Naive thymus-derived CD4-positive, alpha-beta T cell (primary cell): Measurements from ENCODE around the gene SHISAL2B. TPM values are rescaled to one million over a fixed set of nuclear protein-coding genes. Genes with fewer than 3 reads are reported as not detected.
"Not testable (repeated sequence)": the region's sequence is repeated elsewhere in the genome, so short reads cannot be mapped to it uniquely, and the experiment has no call there.

Source experiments
- ATAC-seq: fragments of 150-1000 bp; cut with Tn5 transposase; 2 replicates; pipeline ENCODE4 v1.10.0; 2021; ENCODE audit warnings: mild to moderate bottlenecking, moderate library complexity
- CTCF ChIA-PET: fragments of 350-600 bp; sonication (Branson Sonifier 250); formaldehyde crosslinking; loops from one replicate; lab custom pipeline; 2021; ENCODE audit warnings: antibody characterized with exemption; lab: Charles Lee
- POLR2A ChIA-PET: fragments of 350-600 bp; sonication (Branson Sonifier 250); formaldehyde crosslinking; loops from one replicate; lab custom pipeline; 2021; ENCODE audit warnings: antibody characterized with exemption, inconsistent platforms; lab: Charles Lee
- DNase-seq, 9 donors: peaks; one replicate each; pipeline versions ENCODE4 v3.0.0 to v3.0.0-alpha.2; 2020 to 2022; ENCODE audit warnings: mixed read lengths in 1 of 9
- H3K27ac ChIP-seq: one replicate; pipeline ENCODE4 v1.7.0; 2013; ENCODE audit warnings: mild to moderate bottlenecking, low read depth, low read length, moderate library complexity
- H3K27me3 ChIP-seq, 2 donors: one replicate each; pipeline ENCODE4 v1.7.0; 2013; ENCODE audit warnings: low read length in 2 of 2, mild to moderate bottlenecking in 2 of 2, moderate library complexity in 2 of 2; ENCODE audit not compliant: control insufficient read depth in 2 of 2, insufficient read depth in 2 of 2
- H3K36me3 ChIP-seq, 3 experiments: 1 replicate in 2 of 3; 2 replicates in 1 of 3; pipeline ENCODE4 v1.7.0; 2013; ENCODE audit warnings: low read length in 3 of 3, mild to moderate bottlenecking in 3 of 3, moderate library complexity in 1 of 3; ENCODE audit not compliant: insufficient read depth in 3 of 3, control insufficient read depth in 2 of 3
- H3K4me1 ChIP-seq, 2 donors: one replicate each; pipeline ENCODE4 v1.7.0; 2013; ENCODE audit warnings: low read length in 2 of 2, mild to moderate bottlenecking in 2 of 2, moderate library complexity in 1 of 2; ENCODE audit not compliant: control insufficient read depth in 2 of 2, insufficient read depth in 2 of 2
- H3K4me3 ChIP-seq: 2 replicates; pipeline ENCODE4 v1.7.0; 2013; ENCODE audit warnings: mild to moderate bottlenecking, low read length
- H3K9me3 ChIP-seq, 3 experiments: 1 replicate in 2 of 3; 2 replicates in 1 of 3; pipeline ENCODE4 v1.7.0; 2013; ENCODE audit warnings: low read length in 3 of 3; ENCODE audit not compliant: control insufficient read depth in 2 of 3
- H3K27ac Mint-ChIP-seq, 9 donors: one replicate each; pipeline ENCODE4 v1.8.0; 2020 to 2022; ENCODE audit warnings: mixed read lengths in 9 of 9, mild to moderate bottlenecking in 8 of 9, moderate library complexity in 5 of 9, inconsistent platforms in 2 of 9
- H3K27me3 Mint-ChIP-seq, 5 donors: one replicate each; pipeline ENCODE4 v1.8.0; 2021 to 2022; ENCODE audit warnings: mixed read lengths in 5 of 5, mild to moderate bottlenecking in 1 of 5
- H3K36me3 Mint-ChIP-seq, 5 donors: one replicate each; pipeline ENCODE4 v1.8.0; 2020 to 2022; ENCODE audit warnings: mixed read lengths in 5 of 5, mild to moderate bottlenecking in 3 of 5, inconsistent platforms in 1 of 5
- H3K4me1 Mint-ChIP-seq, 7 donors: one replicate each; pipeline ENCODE4 v1.8.0; 2020 to 2022; ENCODE audit warnings: mixed read lengths in 7 of 7, mild to moderate bottlenecking in 3 of 7, inconsistent platforms in 1 of 7
- H3K4me3 Mint-ChIP-seq, 10 donors: one replicate each; pipeline ENCODE4 v1.8.0; 2020 to 2022; ENCODE audit warnings: mild to moderate bottlenecking in 10 of 10, mixed read lengths in 10 of 10, moderate library complexity in 6 of 10, inconsistent platforms in 2 of 10
- H3K9me3 Mint-ChIP-seq, 11 donors: one replicate each; pipeline ENCODE4 v1.8.0; 2020 to 2022; ENCODE audit warnings: mixed read lengths in 11 of 11, mild to moderate bottlenecking in 4 of 11, inconsistent platforms in 1 of 11, moderate library complexity in 1 of 11
- intact Hi-C, 2 donors: fragments of 100-400 bp; cut with micrococcal nuclease; formaldehyde crosslinking; loops; one replicate each; pipeline ENCODE4 v1.15.1; 2023
- polyA plus RNA-seq, 2 donors: library from polyadenylated mRNA; unstranded; fragments of 300-500 nt; fragmentation: Illumina TruSeq; gene quantifications; one replicate each; pipeline ENCODE4 v1.2.3, GENCODE V29; 2021
- total RNA-seq, 6 experiments: library from RNA in 5 of 6; stranded (reverse) in 5 of 6; gene quantifications; 1 replicate in 5 of 6; 2 replicates in 1 of 6; pipeline ENCODE4 v1.2.3 and lab custom pipeline; 2021 to 2026

The SHISAL2B gene
- total and polyA plus RNA-seq, 7 experiments from 2014 or later = not detected

DNA sequence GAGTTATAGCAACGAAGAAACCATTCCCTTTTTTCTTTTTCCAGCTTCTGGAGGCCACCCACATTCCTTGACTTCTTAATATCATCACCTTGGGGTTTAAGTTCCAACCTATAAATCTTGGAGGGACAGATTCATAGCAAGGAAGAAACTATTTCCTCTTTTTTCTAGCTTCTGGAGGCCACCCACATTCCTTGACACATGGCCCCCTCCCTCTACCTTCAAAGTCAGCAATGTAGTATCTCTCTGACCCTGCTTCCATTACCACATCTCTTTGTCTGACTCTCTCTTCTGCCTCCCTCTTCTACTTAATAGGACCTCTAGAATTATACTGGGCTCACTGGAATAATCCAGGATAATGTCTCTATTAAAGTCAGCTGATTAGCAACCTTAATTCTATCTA, 34.7 kb upstream of the SHISAL2B start:
- Histone ChIP-seq H3K4me3 (no peak overlapping the region), H3K27me3 (no peaks in the 10 kb centered on the region), H3K36me3 (no peaks in the 10 kb centered on the region), H3K27ac (no peak overlapping the region), H3K4me1 (no peaks in the 10 kb centered on the region), H3K9me3 (no peaks in the 10 kb centered on the region)
- Mint-ChIP-seq H3K4me3 (no peak overlapping the region), H3K27ac (no peak overlapping the region), H3K4me1 (no peaks in the 10 kb centered on the region), H3K9me3 (peaks cover 0 to 10% (median 4%) of the 10 kb centered on the region in 11 donors), H3K36me3 (peaks cover 0 to 4% (median 0%) of the 10 kb centered on the region in 5 donors), H3K27me3 (peaks cover 0 to 22% (median 5%) of the 10 kb centered on the region in 5 donors)
- ChIA-PET POLR2A (no interaction called here), CTCF (no interaction called here)
- ATAC-seq = no peak
- no peak for DNase-seq
- intact Hi-C loops = no loop called here

DNA sequence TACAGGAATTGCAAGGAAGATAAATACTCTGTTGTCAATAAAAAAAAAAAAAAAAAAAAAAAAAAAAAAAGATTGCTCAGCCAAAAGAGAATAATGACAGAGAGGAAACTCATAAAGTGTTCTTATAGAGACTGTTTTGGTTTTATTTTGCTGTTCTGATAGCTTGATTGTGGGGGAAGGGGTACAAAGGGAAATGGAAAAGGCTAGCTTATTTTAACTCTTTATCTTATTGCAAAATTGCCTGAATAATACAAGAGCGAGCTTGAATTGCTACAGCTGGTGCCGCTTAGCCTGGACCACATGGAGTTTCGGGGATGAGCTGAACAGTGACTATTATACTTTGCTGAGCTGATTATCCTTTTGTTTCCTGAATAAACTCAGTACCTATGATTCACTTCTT, 31.0 kb upstream of the SHISAL2B start:
- Histone ChIP-seq H3K4me1 (no peaks in the 10 kb centered on the region), H3K9me3 (no peaks in the 10 kb centered on the region), H3K36me3 (no peaks in the 10 kb centered on the region), H3K4me3 (no peak overlapping the region), H3K27ac (no peak overlapping the region), H3K27me3 (no peaks in the 10 kb centered on the region)
- H3K36me3 Mint-ChIP-seq = peaks cover 0 to 4% (median 0%) of the 10 kb centered on the region in 5 donors
- ATAC-seq (no peak), DNase-seq (no peak)
- ChIA-PET CTCF (no interaction called here), POLR2A (no interaction called here)
- H3K4me1 Mint-ChIP-seq = no peaks in the 10 kb centered on the region
- intact Hi-C loops = no loop called here
- no peak overlapping the region for H3K27ac Mint-ChIP-seq
- H3K9me3 Mint-ChIP-seq = peaks cover 0 to 10% (median 2%) of the 10 kb centered on the region in 11 donors
- H3K27me3 Mint-ChIP-seq = peaks cover 0 to 17% (median 4%) of the 10 kb centered on the region in 5 donors
- no peak overlapping the region for H3K4me3 Mint-ChIP-seq

DNA sequence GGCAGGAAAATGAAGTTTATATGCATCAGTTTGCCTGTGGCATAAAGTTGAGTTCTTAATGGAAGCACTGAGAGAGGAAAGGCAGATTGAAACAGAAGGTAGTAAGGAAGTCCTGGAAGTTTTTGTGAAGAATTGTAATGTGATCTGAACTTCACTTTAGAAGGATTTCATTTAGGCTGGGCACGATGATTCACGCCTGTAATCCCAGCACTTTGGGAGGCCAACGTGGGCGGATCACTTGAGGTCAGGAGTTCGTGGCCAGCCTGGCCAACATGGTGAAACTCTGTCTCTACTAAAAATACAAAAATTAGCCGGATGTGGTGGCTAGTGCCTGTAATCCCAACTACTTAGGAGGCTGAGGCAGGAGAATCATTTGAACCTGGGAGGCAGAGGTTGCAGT, 27.1 kb upstream of the SHISAL2B start:
- H3K27ac ChIP-seq, CTCF ChIA-PET, H3K4me1 ChIP-seq, H3K9me3 ChIP-seq, H3K36me3 Mint-ChIP-seq, POLR2A ChIA-PET, H3K27me3 ChIP-seq, H3K9me3 Mint-ChIP-seq, ATAC-seq, H3K36me3 ChIP-seq, H3K27ac Mint-ChIP-seq, H3K4me1 Mint-ChIP-seq, H3K4me3 ChIP-seq, DNase-seq, H3K4me3 Mint-ChIP-seq, intact Hi-C loops: not testable (repeated sequence)
- H3K27me3 Mint-ChIP-seq = peaks cover 0 to 19% (median 10%) of the 10 kb centered on the region in 5 donors

DNA sequence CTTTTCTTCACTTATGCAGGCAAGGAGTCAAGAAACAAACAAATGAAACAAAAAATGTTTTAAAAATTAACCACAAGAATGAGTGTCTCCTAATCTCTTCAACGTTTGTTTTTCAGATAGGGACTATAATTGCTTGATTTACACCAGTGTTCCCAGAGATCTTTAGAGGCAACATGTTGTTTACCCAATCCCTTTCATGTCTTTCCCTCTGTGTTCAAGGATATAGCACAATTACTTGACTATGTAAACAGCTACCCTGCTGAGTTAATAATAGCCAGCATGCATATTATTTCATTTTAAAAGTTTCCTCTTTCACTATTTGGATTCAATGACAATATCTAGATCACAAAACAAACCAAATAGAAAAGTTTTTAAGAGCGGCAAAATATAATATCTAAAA, 25.1 kb upstream of the SHISAL2B start:
- no peaks in the 10 kb centered on the region for H3K27me3 ChIP-seq
- intact Hi-C loops = no loop called here
- DNase-seq (no peak), ATAC-seq (no peak)
- H3K4me3 Mint-ChIP-seq = no peak overlapping the region
- no peaks in the 10 kb centered on the region for H3K36me3 Mint-ChIP-seq
- POLR2A ChIA-PET = no interaction called here
- CTCF ChIA-PET = no interaction called here
- H3K4me3 ChIP-seq = no peak overlapping the region
- H3K27ac Mint-ChIP-seq = no peak overlapping the region
- no peaks in the 10 kb centered on the region for H3K36me3 ChIP-seq
- no peaks in the 10 kb centered on the region for H3K9me3 Mint-ChIP-seq
- no peak overlapping the region for H3K27ac ChIP-seq
- H3K27me3 Mint-ChIP-seq = peaks cover 5 to 18% (median 8%) of the 10 kb centered on the region in 5 donors
- H3K9me3 ChIP-seq = no peaks in the 10 kb centered on the region
- H3K4me1 ChIP-seq = no peaks in the 10 kb centered on the region
- H3K4me1 Mint-ChIP-seq = no peaks in the 10 kb centered on the region

DNA sequence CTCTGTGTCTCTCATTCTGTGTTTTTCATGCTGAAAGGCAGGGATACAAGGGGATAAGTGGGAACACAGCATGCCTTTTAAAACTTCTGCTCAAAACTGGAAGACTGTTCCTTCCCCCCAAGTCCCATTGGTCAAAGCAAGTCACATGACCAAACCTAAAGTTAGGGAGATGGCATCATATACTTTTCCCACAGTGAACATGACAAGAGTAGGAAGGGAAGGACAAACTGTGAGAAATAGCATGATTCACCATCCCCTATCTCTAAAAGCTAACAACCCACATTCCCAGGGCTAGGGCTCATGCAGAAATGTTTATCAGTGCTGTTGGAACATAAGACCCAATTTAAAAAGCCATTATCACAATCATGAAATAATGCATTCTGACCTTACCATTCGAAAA, 24.2 kb upstream of the SHISAL2B start:
- Mint-ChIP-seq H3K27ac (no peak overlapping the region), H3K36me3 (no peaks in the 10 kb centered on the region), H3K27me3 (peaks cover 5 to 18% (median 8%) of the 10 kb centered on the region in 5 donors), H3K9me3 (no peaks in the 10 kb centered on the region), H3K4me3 (no peak overlapping the region), H3K4me1 (no peaks in the 10 kb centered on the region)
- Histone ChIP-seq H3K9me3 (no peaks in the 10 kb centered on the region), H3K27me3 (no peaks in the 10 kb centered on the region), H3K4me1 (no peaks in the 10 kb centered on the region), H3K27ac (no peak overlapping the region), H3K4me3 (no peak overlapping the region), H3K36me3 (no peaks in the 10 kb centered on the region)
- ChIA-PET CTCF (no interaction called here), POLR2A (no interaction called here)
- intact Hi-C loops = no loop called here
- ATAC-seq = no peak
- no peak for DNase-seq

DNA sequence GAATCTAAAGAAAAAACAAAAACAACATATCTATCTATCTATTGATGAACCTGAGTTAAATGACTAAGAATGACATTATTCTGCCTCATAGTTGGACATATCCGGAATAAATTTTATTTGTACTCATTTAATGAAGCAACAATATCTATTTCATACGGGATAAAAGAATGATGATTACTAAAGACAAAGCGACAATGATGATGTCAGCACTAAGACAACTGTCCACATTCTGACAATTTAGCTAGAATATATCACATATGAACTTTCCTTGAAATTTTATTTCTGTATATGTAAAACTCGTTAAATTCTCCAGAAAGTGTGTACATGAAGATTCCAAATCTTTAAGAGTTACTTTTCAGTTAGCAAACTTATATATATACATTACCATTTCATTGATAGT, 23.2 kb upstream of the SHISAL2B start:
- CTCF ChIA-PET = no interaction called here

DNA sequence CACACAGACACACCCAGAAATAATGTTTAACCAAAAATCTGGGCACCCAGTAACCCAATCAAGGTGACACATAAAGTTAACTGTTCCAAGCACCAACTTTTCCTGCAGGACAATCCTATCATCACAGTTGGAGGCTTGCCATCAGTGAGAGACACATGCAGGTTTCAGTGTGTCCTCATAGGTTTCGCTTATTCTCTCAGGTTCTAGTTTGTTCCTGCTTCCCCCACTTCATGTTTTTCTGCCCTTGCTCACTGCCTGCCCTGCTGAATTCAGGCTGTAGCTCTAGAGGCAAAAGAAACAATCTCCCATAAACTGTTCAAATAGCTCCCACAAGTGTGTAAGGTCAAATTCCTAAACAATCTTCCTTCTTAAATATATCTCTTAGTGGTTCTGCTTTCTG, 20.0 kb upstream of the SHISAL2B start:
- Histone ChIP-seq H3K9me3 (no peaks in the 10 kb centered on the region), H3K4me3 (no peak overlapping the region), H3K4me1 (no peaks in the 10 kb centered on the region), H3K36me3 (no peaks in the 10 kb centered on the region), H3K27ac (no peak overlapping the region), H3K27me3 (no peaks in the 10 kb centered on the region)
- Mint-ChIP-seq H3K4me3 (no peak overlapping the region), H3K9me3 (peaks cover 0 to 8% (median 0%) of the 10 kb centered on the region in 11 donors), H3K27me3 (peaks cover 4 to 18% (median 6%) of the 10 kb centered on the region in 5 donors), H3K4me1 (no peaks in the 10 kb centered on the region), H3K27ac (no peak overlapping the region), H3K36me3 (no peaks in the 10 kb centered on the region)
- CTCF ChIA-PET = no interaction called here
- POLR2A ChIA-PET = no interaction called here
- intact Hi-C loops = no loop called here
- ATAC-seq (no peak), DNase-seq (no peak)

More for the DNA sequence above, 23.2 kb upstream of the SHISAL2B start:
- H3K4me3 ChIP-seq = no peak overlapping the region
- H3K9me3 ChIP-seq = no peaks in the 10 kb centered on the region
- H3K36me3 ChIP-seq = no peaks in the 10 kb centered on the region
- Mint-ChIP-seq H3K4me1 (no peaks in the 10 kb centered on the region), H3K27me3 (peaks cover 6 to 23% (median 11%) of the 10 kb centered on the region in 5 donors), H3K27ac (no peak overlapping the region), H3K9me3 (peaks cover 0 to 4% (median 0%) of the 10 kb centered on the region in 11 donors), H3K4me3 (no peak overlapping the region), H3K36me3 (no peaks in the 10 kb centered on the region)
- POLR2A ChIA-PET = no interaction called here
- no peak overlapping the region for H3K27ac ChIP-seq
- DNase-seq = no peak
- ATAC-seq = no peak
- H3K4me1 ChIP-seq = no peaks in the 10 kb centered on the region
- intact Hi-C loops = no loop called here
- no peaks in the 10 kb centered on the region for H3K27me3 ChIP-seq
